Small intestine (tissue), 7 donors: ENCODE results near the gene RPL13A. TPM values are rescaled to one million over a fixed set of nuclear protein-coding genes. Genes with fewer than 3 reads are reported as not detected.

Experiments
- DNase-seq, 2 donors: peaks; one replicate each; pipeline versions ENCODE4 v3.0.0 to v3.0.0-alpha.2; 2013
- FAIRE-seq: peaks from 2 replicates; lab custom pipeline; 2012; peaks lifted over from hg19 to GRCh38; lab: Jason Lieb, UNC
- H3K27ac ChIP-seq, 3 donors: one replicate each; pipeline ENCODE4 v1.5.1; 2013; ENCODE audit warnings: low read length in 2 of 3, mild to moderate bottlenecking in 2 of 3, control low read depth in 1 of 3, inconsistent platforms in 1 of 3, low read depth in 1 of 3, moderate library complexity in 1 of 3
- H3K27me3 ChIP-seq, 3 donors: one replicate each; pipeline ENCODE4 v1.6.1; 2013; ENCODE audit warnings: low read length in 3 of 3, inconsistent platforms in 1 of 3; ENCODE audit not compliant: control insufficient read depth in 3 of 3, insufficient read depth in 3 of 3
- H3K36me3 ChIP-seq, 3 donors: one replicate each; pipeline ENCODE4 v1.6.1; 2013; ENCODE audit warnings: low read length in 3 of 3, inconsistent platforms in 1 of 3, low read depth in 1 of 3, mild to moderate bottlenecking in 1 of 3, moderate library complexity in 1 of 3; ENCODE audit not compliant: control insufficient read depth in 3 of 3, insufficient read depth in 2 of 3
- H3K4me1 ChIP-seq, 3 donors: one replicate each; pipeline ENCODE4 v1.6.1; 2013; ENCODE audit warnings: low read length in 2 of 3, inconsistent platforms in 1 of 3, low read depth in 1 of 3, mild to moderate bottlenecking in 1 of 3, moderate library complexity in 1 of 3; ENCODE audit not compliant: control insufficient read depth in 3 of 3, insufficient read depth in 2 of 3
- H3K4me3 ChIP-seq, 3 donors: one replicate each; pipeline ENCODE4 v1.5.1; 2013; ENCODE audit warnings: low read length in 3 of 3, control low read depth in 1 of 3, inconsistent platforms in 1 of 3, low read depth in 1 of 3, mild to moderate bottlenecking in 1 of 3, moderate library complexity in 1 of 3
- H3K9me3 ChIP-seq, 2 donors: one replicate each; pipeline ENCODE4 v1.6.1; 2013; ENCODE audit warnings: low read depth in 1 of 2, low read length in 1 of 2; ENCODE audit not compliant: control insufficient read depth in 2 of 2, insufficient read depth in 1 of 2
- WGBS, 3 donors: extraction: QIAGEN DNeasy Blood & Tissue Kit; methylation state at CpG; one replicate each; pipeline ENCODE4 v1.1.7; 2013; 5-methylcytosine and 5-hydroxymethylcytosine counted together
- polyA plus RNA-seq, 4 donors: library from polyadenylated mRNA; stranded (reverse) in 3 of 4; unstranded in 1 of 4; fragments of 200-250 nt in 3 of 4; fragments of 120-200 nt in 1 of 4; gene quantifications; one replicate each; pipeline versions ENCODE4 v1.2.1 to v1.2.3, GENCODE V29; 2013
- donor health status: healthy with polysubstance abuse.
- donor health status: control.
- donor health status: control.
- donor health status: Bipolar disorder and iron deficiency.
- donor health status: healthy.

RPL13A gene
- polyA plus RNA-seq, 4 donors: 2,350 to 5,026 (median 3,831) TPM

GRCh38 chr19:49512970-49513745 is 25.8 kb downstream of the RPL13A start:
- Histone ChIP-seq H3K36me3 (peaks cover 0 to 40% (median 0%) of the 10 kb centered on the region in 3 donors), H3K27me3 (no peaks in the 10 kb centered on the region), H3K4me1 (peaks cover 0 to 33% (median 0%) of the 10 kb centered on the region in 3 donors), H3K9me3 (no peaks in the 10 kb centered on the region), H3K4me3 (peak overlapping the region; percentile 69 to 97 (median 74)), H3K27ac (peak overlapping the region; percentile 88 to 94 (median 90))
- FAIRE-seq (no peak), DNase-seq (peak; percentile 88 to 89)
- WGBS, 3 donors: 0 to 1% (median 0%) methylated on average over 19 to 50 of the region's 50 CpGs

- peak overlapping the region; percentile 71 to 94 (median 84) for H3K27ac ChIP-seq
- WGBS, 3 donors: 12 to 39% (median 20%) methylated on average over 11 to 12 of the region's 12 CpGs
- peaks cover 0 to 44% (median 0%) of the 10 kb centered on the region in 3 donors for H3K36me3 ChIP-seq
- H3K9me3 ChIP-seq: no peaks in the 10 kb centered on the region
- FAIRE-seq: no peak
- peak in 1 of 2 donors; percentile 50 for DNase-seq
- H3K27me3 ChIP-seq: no peaks in the 10 kb centered on the region
- H3K4me1 ChIP-seq: peaks cover 0 to 33% (median 0%) of the 10 kb centered on the region in 3 donors
- H3K4me3 ChIP-seq: peak overlapping the region; percentile 69 to 97 (median 74)
These were observed 26.3 kb downstream of the RPL13A start for GRCh38 chr19:49513746-49514118.

DNA sequence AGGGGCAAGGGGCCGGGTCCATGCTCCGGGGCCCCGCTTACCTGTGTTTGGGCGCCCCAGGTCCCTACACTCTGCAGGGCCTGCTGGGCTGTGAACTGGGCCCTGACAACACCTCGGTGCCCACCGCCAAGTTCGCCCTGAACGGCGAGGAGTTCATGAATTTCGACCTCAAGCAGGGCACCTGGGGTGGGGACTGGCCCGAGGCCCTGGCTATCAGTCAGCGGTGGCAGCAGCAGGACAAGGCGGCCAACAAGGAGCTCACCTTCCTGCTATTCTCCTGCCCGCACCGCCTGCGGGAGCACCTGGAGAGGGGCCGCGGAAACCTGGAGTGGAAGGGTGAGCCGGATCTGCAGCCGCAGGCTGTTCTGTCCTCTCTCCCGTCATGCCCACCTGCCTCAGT is 26.7 kb downstream of the RPL13A start:
- 32 to 65% (median 35%) methylated on average over 18 to 21 of the region's 21 CpGs for WGBS, 3 donors
- no peak for FAIRE-seq
- Histone ChIP-seq H3K9me3 (no peaks in the 10 kb centered on the region), H3K27ac (peak overlapping the region; percentile 71 to 94 (median 84)), H3K4me1 (peaks cover 0 to 33% (median 0%) of the 10 kb centered on the region in 3 donors), H3K36me3 (peaks cover 0 to 44% (median 0%) of the 10 kb centered on the region in 3 donors), H3K27me3 (no peaks in the 10 kb centered on the region), H3K4me3 (peak overlapping the region; percentile 69 to 97 (median 74))
- DNase-seq: peak in 1 of 2 donors; percentile 56

GRCh38 chr19:49515767-49516166 is 28.4 kb downstream of the RPL13A start:
- H3K4me1 ChIP-seq: peaks cover 0 to 33% (median 0%) of the 10 kb centered on the region in 3 donors
- 11 to 41% (median 21%) methylated on average over 4 of the region's 4 CpGs for WGBS, 3 donors
- no peak for FAIRE-seq
- no peaks in the 10 kb centered on the region for H3K27me3 ChIP-seq
- H3K9me3 ChIP-seq: no peaks in the 10 kb centered on the region
- DNase-seq: peak; percentile 75 to 92
- H3K27ac ChIP-seq: peak overlapping the region in 2 of 3 donors; percentile 60 to 94
- H3K36me3 ChIP-seq: peaks cover 0 to 54% (median 3%) of the 10 kb centered on the region in 3 donors
- peak overlapping the region in 2 of 3 donors; percentile 25 to 74 for H3K4me3 ChIP-seq

DNA sequence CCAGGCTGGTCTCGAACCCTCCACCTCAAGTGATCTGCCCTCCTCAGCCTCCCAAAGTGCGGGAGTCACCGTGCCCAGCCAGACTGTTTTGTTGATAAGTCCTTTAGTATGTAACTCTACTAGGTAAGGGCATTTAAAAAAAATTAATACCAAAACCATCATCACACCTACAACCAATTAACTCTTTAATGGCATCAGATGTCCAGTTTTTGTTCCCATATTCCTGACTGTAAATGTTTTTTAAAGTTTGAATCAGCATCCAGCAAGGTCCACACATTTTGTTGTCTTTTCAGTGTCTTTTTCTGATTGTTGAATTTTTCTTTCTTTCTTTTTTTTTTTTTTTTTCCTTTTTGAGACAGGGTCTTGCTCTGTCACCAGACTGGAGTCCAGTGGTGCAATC is 30.6 kb downstream of the RPL13A start:
- Histone ChIP-seq H3K4me1 (peaks cover 0 to 15% (median 0%) of the 10 kb centered on the region in 3 donors), H3K27me3 (no peaks in the 10 kb centered on the region), H3K27ac (no peak overlapping the region), H3K9me3 (no peaks in the 10 kb centered on the region), H3K36me3 (peaks cover 1 to 75% (median 3%) of the 10 kb centered on the region in 3 donors), H3K4me3 (no peak overlapping the region)
- DNase-seq: no peak
- 90 to 93% (median 91%) methylated on average over 3 of the region's 3 CpGs for WGBS, 3 donors
- FAIRE-seq: no peak

DNA sequence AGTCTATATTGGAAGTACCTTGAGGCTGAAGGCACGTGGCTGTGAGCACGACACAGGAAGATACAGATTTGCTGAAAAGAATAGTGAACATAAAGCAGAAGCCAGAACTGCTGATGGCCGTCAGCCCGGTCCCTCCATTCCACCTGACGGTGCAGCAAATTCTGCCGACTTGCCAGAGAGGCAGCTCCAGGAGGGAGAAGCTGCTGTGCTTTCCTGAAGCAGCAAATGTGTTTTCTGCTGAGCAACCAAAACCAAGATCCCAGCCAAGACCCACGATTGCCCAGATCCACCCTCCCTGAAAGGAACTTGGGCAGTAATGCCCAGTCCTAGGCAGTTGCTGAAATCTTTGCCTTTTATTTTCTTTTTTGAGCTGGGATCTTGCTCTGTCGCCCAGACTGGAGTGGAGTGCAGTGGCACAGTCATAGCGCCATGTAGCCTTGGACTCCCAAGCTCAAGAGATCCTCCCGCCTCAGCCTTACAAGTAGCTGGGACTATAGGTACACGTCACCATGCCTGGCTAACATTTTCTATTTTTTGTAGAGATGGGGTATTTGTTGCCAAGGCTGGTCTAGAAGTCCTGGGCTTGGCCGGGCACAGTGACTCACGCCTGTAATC is 33.4 kb downstream of the RPL13A start:
- DNase-seq (no peak), FAIRE-seq (no peak)
- Histone ChIP-seq H3K9me3 (no peaks in the 10 kb centered on the region), H3K27me3 (no peaks in the 10 kb centered on the region), H3K4me3 (no peak overlapping the region), H3K36me3 (peaks cover 3 to 80% (median 5%) of the 10 kb centered on the region in 3 donors), H3K27ac (no peak overlapping the region), H3K4me1 (peaks cover 0 to 9% (median 0%) of the 10 kb centered on the region in 3 donors)
- 82 to 87% (median 83%) methylated on average over 13 of the region's 13 CpGs for WGBS, 3 donors

DNA sequence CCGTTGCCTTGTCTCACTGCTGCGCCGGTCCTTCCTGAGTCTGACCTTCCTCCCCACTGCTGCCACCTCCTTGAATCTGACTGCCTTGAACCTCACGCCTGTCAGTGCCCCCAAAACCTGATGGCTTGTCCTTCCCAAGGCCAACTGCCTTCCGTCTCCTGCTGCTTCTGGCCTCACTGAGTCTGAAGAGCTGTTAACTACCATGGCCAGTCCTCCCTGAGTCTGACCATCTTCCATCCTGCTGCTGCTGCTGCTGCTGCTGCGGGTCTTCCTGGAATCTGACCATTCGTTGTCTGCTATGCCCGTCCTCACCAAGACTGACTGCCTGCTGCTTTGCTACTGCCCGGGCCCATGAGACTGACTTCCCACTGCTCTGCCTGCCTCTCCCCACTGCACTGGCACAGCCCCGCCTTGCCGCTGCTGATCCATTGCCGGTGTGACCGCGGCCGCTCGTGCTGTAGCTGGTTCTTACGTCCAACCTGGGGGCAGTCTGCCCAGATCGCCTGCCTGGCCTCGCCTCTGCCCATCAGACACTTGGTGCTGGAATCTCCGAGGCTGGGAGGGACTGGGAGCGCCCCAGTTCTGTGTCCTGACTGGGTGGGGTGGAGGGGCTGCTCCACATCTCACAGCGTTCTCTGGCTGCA is 37.5 kb downstream of the RPL13A start:
- Histone ChIP-seq H3K4me1 (peaks cover 0 to 15% (median 4%) of the 10 kb centered on the region in 3 donors), H3K27ac (no peak overlapping the region), H3K27me3 (no peaks in the 10 kb centered on the region), H3K36me3 (peaks cover 2 to 93% (median 7%) of the 10 kb centered on the region in 3 donors), H3K4me3 (no peak overlapping the region), H3K9me3 (no peaks in the 10 kb centered on the region)
- WGBS, 3 donors: 83 to 86% (median 83%) methylated on average over 22 of the region's 22 CpGs
- FAIRE-seq: no peak
- DNase-seq: no peak

DNA sequence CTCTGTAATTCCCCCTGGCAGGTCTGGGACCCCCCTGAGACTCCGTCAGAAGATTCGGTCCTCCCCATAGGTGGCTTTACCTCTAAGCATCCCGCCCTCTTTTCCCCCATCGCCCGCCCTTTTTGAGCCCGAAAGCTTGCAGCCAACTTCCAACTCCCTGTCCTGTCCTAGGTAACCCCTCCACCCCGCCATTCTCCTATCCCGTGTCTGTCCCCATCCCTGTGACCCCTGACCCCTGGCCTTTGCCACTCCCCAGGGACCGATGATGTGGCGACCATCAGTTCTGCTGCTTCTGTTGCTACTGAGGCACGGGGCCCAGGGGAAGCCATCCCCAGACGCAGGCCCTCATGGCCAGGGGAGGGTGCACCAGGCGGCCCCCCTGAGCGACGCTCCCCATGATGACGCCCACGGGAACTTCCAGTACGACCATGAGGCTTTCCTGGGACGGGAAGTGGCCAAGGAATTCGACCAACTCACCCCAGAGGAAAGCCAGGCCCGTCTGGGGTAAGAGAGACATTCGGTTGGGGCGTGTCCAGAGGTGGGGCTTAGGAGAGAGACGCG is 40.9 kb downstream of the RPL13A start:
- Histone ChIP-seq H3K36me3 (peaks cover 2 to 90% (median 5%) of the 10 kb centered on the region in 3 donors), H3K9me3 (no peaks in the 10 kb centered on the region), H3K27me3 (no peaks in the 10 kb centered on the region), H3K4me1 (peaks cover 0 to 22% (median 6%) of the 10 kb centered on the region in 3 donors), H3K27ac (peak overlapping the region in 1 of 3 donors; percentile 15), H3K4me3 (peak overlapping the region in 2 of 3 donors; percentile 34 to 43)
- FAIRE-seq (no peak), DNase-seq (no peak)
- WGBS, 3 donors: 55 to 76% (median 69%) methylated on average over 25 of the region's 25 CpGs
